Progenitor cell of endocrine pancreas (in vitro differentiated cells): ENCODE measurements around the gene LCOR. TPM values are rescaled to one million over a fixed set of nuclear protein-coding genes. Genes with fewer than 3 reads are reported as not detected.

Experiments used
- DNase-seq: peaks from one replicate; pipeline ENCODE4 v3.0.0; 2021; ENCODE audit warnings: low spot score; ENCODE audit not compliant: unreplicated experiment
- H3K27ac Mint-ChIP-seq: 2 replicates; pipeline ENCODE4 v1.8.0; 2021; ENCODE audit warnings: mild to moderate bottlenecking, moderate library complexity, mixed read lengths
- H3K27me3 Mint-ChIP-seq: 2 replicates; pipeline ENCODE4 v1.8.0; 2021; ENCODE audit warnings: mixed read lengths
- H3K36me3 Mint-ChIP-seq: 2 replicates; pipeline ENCODE4 v1.8.0; 2022; ENCODE audit warnings: mixed read lengths; ENCODE audit not compliant: insufficient read depth
- H3K4me1 Mint-ChIP-seq: 2 replicates; pipeline ENCODE4 v1.8.0; 2021; ENCODE audit warnings: low read depth, mixed read lengths
- H3K4me3 Mint-ChIP-seq: 2 replicates; pipeline ENCODE4 v1.8.0; 2021; ENCODE audit warnings: low read depth, mild to moderate bottlenecking, moderate library complexity, mixed read lengths
- H3K9me3 Mint-ChIP-seq: 2 replicates; pipeline ENCODE4 v1.8.0; 2021; ENCODE audit warnings: low read depth, mixed read lengths
- total RNA-seq: library from RNA; stranded (reverse); gene quantifications from 2 replicates; pipeline ENCODE4 v1.2.1, GENCODE V29; 2021
- TF ChIP-seq, protein P1 (sequence below): fragments of 200-600 bp; sonication (generic); IDR thresholded peaks from one replicate; pipeline ENCODE4 v1.5.0; 2021; ENCODE audit warnings: antibody characterized with exemption, mild to moderate bottlenecking; ENCODE audit not compliant: unreplicated experiment

The LCOR gene
- total RNA-seq, 1 donor from 2014 or later, result 88.6 TPM

DNA sequence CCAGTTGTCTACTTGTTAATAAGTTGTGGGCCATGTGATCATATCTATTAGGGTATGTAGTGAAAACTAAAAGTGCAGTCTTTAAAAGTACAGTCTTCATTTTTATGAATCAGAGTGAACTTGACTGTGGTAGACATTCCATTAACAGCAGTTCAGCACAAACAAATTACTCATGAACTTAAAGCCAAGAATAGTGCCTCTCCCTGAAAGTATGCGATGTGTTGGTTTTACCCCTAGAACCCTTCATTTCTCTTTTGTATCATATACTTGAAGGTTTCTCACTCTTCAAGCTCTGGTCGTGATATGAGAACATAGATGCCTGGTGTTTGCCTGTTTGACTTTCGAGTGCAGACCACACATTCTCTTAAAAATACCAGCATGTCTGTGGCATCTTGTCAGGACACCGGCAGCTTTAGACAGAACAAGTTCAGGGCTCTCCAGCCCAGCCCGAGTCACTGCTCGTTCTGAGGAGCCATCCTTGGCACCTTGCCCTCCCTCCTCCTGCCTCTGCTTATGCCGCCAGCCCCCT, 159.3 kb downstream of the LCOR start:
- DNase-seq, result no peak
- Mint-ChIP-seq H3K36me3 (peaks cover 1% of the 10 kb centered on the region), H3K27ac (no peak overlapping the region), H3K9me3 (no peaks in the 10 kb centered on the region), H3K4me1 (peaks cover 5% of the 10 kb centered on the region), H3K27me3 (no peaks in the 10 kb centered on the region), H3K4me3 (no peak overlapping the region)
- TF ChIP-seq, protein P1, sequence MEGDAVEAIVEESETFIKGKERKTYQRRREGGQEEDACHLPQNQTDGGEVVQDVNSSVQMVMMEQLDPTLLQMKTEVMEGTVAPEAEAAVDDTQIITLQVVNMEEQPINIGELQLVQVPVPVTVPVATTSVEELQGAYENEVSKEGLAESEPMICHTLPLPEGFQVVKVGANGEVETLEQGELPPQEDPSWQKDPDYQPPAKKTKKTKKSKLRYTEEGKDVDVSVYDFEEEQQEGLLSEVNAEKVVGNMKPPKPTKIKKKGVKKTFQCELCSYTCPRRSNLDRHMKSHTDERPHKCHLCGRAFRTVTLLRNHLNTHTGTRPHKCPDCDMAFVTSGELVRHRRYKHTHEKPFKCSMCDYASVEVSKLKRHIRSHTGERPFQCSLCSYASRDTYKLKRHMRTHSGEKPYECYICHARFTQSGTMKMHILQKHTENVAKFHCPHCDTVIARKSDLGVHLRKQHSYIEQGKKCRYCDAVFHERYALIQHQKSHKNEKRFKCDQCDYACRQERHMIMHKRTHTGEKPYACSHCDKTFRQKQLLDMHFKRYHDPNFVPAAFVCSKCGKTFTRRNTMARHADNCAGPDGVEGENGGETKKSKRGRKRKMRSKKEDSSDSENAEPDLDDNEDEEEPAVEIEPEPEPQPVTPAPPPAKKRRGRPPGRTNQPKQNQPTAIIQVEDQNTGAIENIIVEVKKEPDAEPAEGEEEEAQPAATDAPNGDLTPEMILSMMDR, result no peak

DNA sequence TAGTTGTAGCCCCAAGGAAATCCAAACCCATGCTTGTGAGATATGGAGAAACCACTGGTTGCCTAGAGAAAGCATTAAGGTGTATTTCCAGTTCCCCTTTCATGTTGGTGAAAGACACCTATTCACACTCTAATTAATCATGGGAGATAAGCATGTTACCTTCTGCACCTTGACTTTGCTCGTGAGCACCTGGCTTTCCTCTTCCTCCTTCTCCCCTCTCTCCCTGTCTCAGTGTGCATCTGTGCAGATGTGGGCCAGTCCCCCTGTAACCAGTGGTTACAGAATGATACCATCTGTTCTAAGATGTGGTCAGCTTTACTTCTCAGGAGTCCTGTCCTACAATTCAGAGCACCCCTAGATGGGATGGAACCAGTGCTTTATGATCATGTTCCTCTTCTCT, 160.6 kb downstream of the LCOR start:
- Mint-ChIP-seq H3K27ac (no peak overlapping the region), H3K9me3 (no peaks in the 10 kb centered on the region), H3K4me3 (no peak overlapping the region), H3K4me1 (peaks cover 5% of the 10 kb centered on the region), H3K36me3 (peaks cover 1% of the 10 kb centered on the region), H3K27me3 (no peaks in the 10 kb centered on the region)
- no peak for DNase-seq
- TF ChIP-seq, protein P1, result no peak

DNA sequence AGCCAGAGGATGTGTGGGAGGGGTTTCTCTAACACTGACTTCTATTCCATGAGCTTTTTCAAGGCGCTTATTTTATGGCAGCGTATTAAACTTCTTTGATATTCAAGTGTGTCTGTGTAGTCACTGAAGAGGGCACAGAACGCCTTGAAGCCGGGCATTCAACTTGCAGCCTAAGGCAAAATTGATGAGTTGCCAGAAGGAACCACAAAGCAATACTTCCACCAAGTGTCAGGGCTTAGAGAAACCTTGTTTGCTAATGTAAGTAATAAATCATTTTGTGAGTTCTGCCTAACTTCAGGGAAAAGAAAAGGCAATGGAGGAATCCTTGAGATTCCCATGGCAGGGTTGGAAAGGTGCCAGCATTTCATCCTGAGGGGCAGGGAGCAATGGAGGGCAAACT, 163.8 kb downstream of the LCOR start:
- Mint-ChIP-seq H3K27me3 (no peaks in the 10 kb centered on the region), H3K4me1 (peaks cover 5% of the 10 kb centered on the region), H3K27ac (no peak overlapping the region), H3K9me3 (no peaks in the 10 kb centered on the region), H3K4me3 (no peak overlapping the region), H3K36me3 (no peaks in the 10 kb centered on the region)
- TF ChIP-seq, protein P1, result no peak
- DNase-seq, result no peak

DNA sequence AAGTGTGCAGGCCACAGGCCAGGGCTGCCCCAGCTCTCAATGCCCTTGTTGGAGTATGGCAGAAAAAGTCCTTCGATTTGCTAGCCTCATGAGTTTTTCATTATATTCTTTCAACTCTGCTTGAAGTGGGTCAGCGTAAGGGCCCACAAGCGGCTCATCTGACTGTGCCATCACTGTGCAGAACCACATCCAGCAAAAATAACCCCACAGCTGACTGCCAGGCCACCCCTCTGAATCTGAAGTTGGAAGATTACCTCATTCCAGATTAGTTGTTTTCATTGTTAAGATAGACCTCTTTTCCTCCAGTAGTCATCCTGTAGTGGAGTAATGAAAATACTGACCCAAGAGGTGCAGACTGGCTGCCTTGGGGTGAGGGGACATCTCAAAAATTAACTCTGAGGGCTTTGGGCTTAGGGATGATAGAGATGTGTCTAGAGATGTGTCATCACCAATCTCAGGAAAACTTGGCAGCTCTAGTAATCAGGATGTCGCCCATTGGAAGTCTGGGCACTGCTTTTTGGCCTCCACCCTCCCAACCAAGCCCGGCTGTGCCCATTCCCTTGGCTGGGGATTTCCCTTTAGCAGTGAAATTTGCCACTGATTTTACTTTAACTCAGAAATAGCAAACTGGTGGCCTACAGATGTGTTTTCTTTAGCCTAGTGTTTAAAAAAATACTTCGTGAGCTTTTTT, 164.3 kb downstream of the LCOR start:
- no peak for DNase-seq
- H3K4me3 Mint-ChIP-seq, result no peak overlapping the region

DNA sequence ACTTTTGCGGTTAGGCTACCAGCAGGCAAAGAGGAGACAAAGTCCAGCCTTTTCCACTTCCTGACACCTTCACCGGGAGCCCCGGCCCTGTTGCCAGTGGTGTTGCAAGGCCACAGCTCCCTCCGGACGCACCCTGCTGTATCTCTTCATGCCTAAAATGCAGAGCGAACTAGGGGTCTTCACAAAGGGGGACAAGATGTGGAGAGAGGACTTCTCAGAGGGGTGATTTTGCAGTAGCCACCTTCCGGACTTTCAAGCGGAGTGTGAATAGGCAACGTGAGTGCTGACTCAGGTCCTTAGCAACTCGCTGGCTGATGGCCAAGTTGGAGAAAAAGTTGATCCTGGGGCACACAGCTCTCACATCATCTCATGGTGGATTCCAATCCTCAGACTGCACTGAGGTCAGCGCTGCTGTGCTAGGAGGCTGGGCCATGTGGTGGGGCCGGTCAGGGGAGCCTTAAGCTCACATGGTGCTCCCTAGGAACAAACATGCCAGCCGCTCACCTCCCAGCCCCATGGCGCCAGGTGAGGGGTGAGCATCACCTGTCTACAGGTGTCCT, 166.3 kb downstream of the LCOR start:
- Mint-ChIP-seq H3K36me3 (no peaks in the 10 kb centered on the region), H3K4me1 (peaks cover 3% of the 10 kb centered on the region), H3K9me3 (no peaks in the 10 kb centered on the region), H3K27me3 (no peaks in the 10 kb centered on the region), H3K27ac (no peak overlapping the region), H3K4me3 (no peak overlapping the region)
- TF ChIP-seq, protein P1, result no peak
- no peak for DNase-seq

More for the DNA sequence above, 164.3 kb downstream of the LCOR start:
- H3K27ac Mint-ChIP-seq, result no peak overlapping the region
- H3K9me3 Mint-ChIP-seq, result no peaks in the 10 kb centered on the region
- TF ChIP-seq, protein P1, result no peak
- H3K36me3 Mint-ChIP-seq, result no peaks in the 10 kb centered on the region
- H3K27me3 Mint-ChIP-seq, result no peaks in the 10 kb centered on the region
- H3K4me1 Mint-ChIP-seq, result peaks cover 5% of the 10 kb centered on the region
